CD4-positive, alpha-beta memory T cell (primary cell): ENCODE results near the gene KCNA2. TPM values are rescaled to one million over a fixed set of nuclear protein-coding genes. Genes with fewer than 3 reads are reported as not detected.

Experiments used
- CTCF ChIA-PET: fragments of 350-600 bp; sonication (Branson Sonifier 250); formaldehyde crosslinking; loops from one replicate; lab custom pipeline; 2021; ENCODE audit warnings: inconsistent platforms; ENCODE audit not compliant: partially characterized antibody; lab: Charles Lee
- POLR2A ChIA-PET: fragments of 350-600 bp; sonication (Branson Sonifier 250); formaldehyde crosslinking; loops from one replicate; lab custom pipeline; 2021; ENCODE audit not compliant: partially characterized antibody; lab: Charles Lee
- DNase-seq, 5 donors: peaks; one replicate each; pipeline versions ENCODE4 v3.0.0 to v3.0.0-alpha.2; 2020 to 2022; ENCODE audit warnings: mixed read lengths in 1 of 5
- H3K27ac ChIP-seq: one replicate; pipeline ENCODE4 v1.7.0; 2013; ENCODE audit warnings: low read depth, low read length
- H3K27me3 ChIP-seq: 2 replicates; pipeline ENCODE4 v1.7.0; 2013; ENCODE audit warnings: mild to moderate bottlenecking, low read length, moderate library complexity; ENCODE audit not compliant: insufficient read depth
- H3K36me3 ChIP-seq: 2 replicates; pipeline ENCODE4 v1.7.0; 2013; ENCODE audit warnings: mild to moderate bottlenecking, low read length, moderate library complexity; ENCODE audit not compliant: insufficient read depth
- H3K4me1 ChIP-seq: 2 replicates; pipeline ENCODE4 v1.7.0; 2013; ENCODE audit warnings: mild to moderate bottlenecking, low read length, moderate library complexity; ENCODE audit not compliant: insufficient read depth
- H3K4me3 ChIP-seq, 2 donors: one replicate each; pipeline ENCODE4 v1.7.0; 2013; ENCODE audit warnings: low read length in 2 of 2, mild to moderate bottlenecking in 1 of 2
- H3K9me3 ChIP-seq, 2 donors: one replicate each; pipeline ENCODE4 v1.7.0; 2013; ENCODE audit warnings: low read length in 2 of 2, control low read depth in 1 of 2; ENCODE audit not compliant: control insufficient read depth in 1 of 2
- H3K27ac Mint-ChIP-seq, 7 donors: one replicate each; pipeline ENCODE4 v1.8.0; 2020 to 2021; ENCODE audit warnings: mixed read lengths in 7 of 7, mild to moderate bottlenecking in 6 of 7, inconsistent platforms in 3 of 7, moderate library complexity in 3 of 7
- H3K27me3 Mint-ChIP-seq, 2 donors: one replicate each; pipeline ENCODE4 v1.8.0; 2020 to 2021; ENCODE audit warnings: mixed read lengths in 2 of 2
- H3K36me3 Mint-ChIP-seq, 2 donors: one replicate each; pipeline ENCODE4 v1.8.0; 2020 to 2021; ENCODE audit warnings: mixed read lengths in 2 of 2, inconsistent platforms in 1 of 2, mild to moderate bottlenecking in 1 of 2
- H3K4me1 Mint-ChIP-seq, 4 donors: one replicate each; pipeline ENCODE4 v1.8.0; 2020 to 2021; ENCODE audit warnings: mixed read lengths in 4 of 4, mild to moderate bottlenecking in 1 of 4
- H3K4me3 Mint-ChIP-seq, 8 donors: one replicate each; pipeline ENCODE4 v1.8.0; 2020 to 2021; ENCODE audit warnings: mixed read lengths in 8 of 8, mild to moderate bottlenecking in 7 of 8, moderate library complexity in 6 of 8, inconsistent platforms in 3 of 8
- H3K9me3 Mint-ChIP-seq, 8 donors: one replicate each; pipeline ENCODE4 v1.8.0; 2020 to 2021; ENCODE audit warnings: mixed read lengths in 8 of 8, mild to moderate bottlenecking in 5 of 8, inconsistent platforms in 3 of 8, moderate library complexity in 1 of 8
- intact Hi-C: fragments of 100-400 bp; cut with micrococcal nuclease; formaldehyde crosslinking; loops from one replicate; pipeline ENCODE4 v1.15.1; 2023
- polyA plus RNA-seq, 2 donors: library from polyadenylated mRNA; unstranded; fragments of 300-500 nt; fragmentation: Illumina TruSeq; gene quantifications; one replicate each; pipeline ENCODE4 v1.2.3, GENCODE V29; 2021
- total RNA-seq, 2 experiments: library from RNA; stranded (reverse); gene quantifications; one replicate each; pipeline ENCODE4 v1.2.3, GENCODE V29; 2021

KCNA2 gene
- total and polyA plus RNA-seq, 4 experiments from 2014 or later = 0.26 to 2.2 (median 1.1) TPM

- no peak overlapping the region for H3K27ac Mint-ChIP-seq
- Histone ChIP-seq H3K36me3 (no peaks in the 10 kb centered on the region), H3K9me3 (no peaks in the 10 kb centered on the region), H3K27me3 (no peaks in the 10 kb centered on the region), H3K4me1 (peaks cover 98% of the 10 kb centered on the region), H3K4me3 (peak overlapping the region; percentile 1 to 46), H3K27ac (peak overlapping the region; percentile 72)
- H3K9me3 Mint-ChIP-seq = no peaks in the 10 kb centered on the region
- H3K36me3 Mint-ChIP-seq = peaks cover 0 to 3% of the 10 kb centered on the region in 2 donors
- H3K4me1 Mint-ChIP-seq = peaks cover 24 to 60% (median 54%) of the 10 kb centered on the region in 4 donors
- intact Hi-C loops = loop anchor here (10.0 kb wide), 1 partner anchor 333 kb away; the partner anchor contains the start of gene LRIF1
- H3K4me3 Mint-ChIP-seq = no peak overlapping the region
- H3K27me3 Mint-ChIP-seq = no peaks in the 10 kb centered on the region
- no peak for DNase-seq
- CTCF ChIA-PET = interaction anchor here (1.5 to 12.6 kb wide), 7 partner anchors 12 to 150 kb away, joined by 6 to 179 read pairs (median 19); partner anchors contain the start of gene KCNA3
- POLR2A ChIA-PET = interaction anchor here (0.8 to 27.3 kb wide), 9 partner anchors 9 to 155 kb away, joined by 3 to 993 read pairs (median 32); partner anchors contain the start of gene KCNA3
Measured at GRCh38 chr1:110631836-110632620, 25.9 kb upstream of the KCNA2 start.

GRCh38 chr1:110630839-110631663 lies 24.9 kb upstream of the KCNA2 start:
- Mint-ChIP-seq H3K4me1 (peaks cover 32 to 57% (median 54%) of the 10 kb centered on the region in 4 donors), H3K27ac (no peak overlapping the region), H3K4me3 (no peak overlapping the region), H3K9me3 (no peaks in the 10 kb centered on the region), H3K27me3 (no peaks in the 10 kb centered on the region), H3K36me3 (peaks cover 0 to 3% of the 10 kb centered on the region in 2 donors)
- no peaks in the 10 kb centered on the region for H3K36me3 ChIP-seq
- no peaks in the 10 kb centered on the region for H3K27me3 ChIP-seq
- peaks cover 95% of the 10 kb centered on the region for H3K4me1 ChIP-seq
- H3K4me3 ChIP-seq = peak overlapping the region; percentile 25 to 46
- DNase-seq = peak; percentile 87 to 92 (median 88)
- H3K27ac ChIP-seq = peak overlapping the region; percentile 72
- POLR2A ChIA-PET = interaction anchor here (0.9 to 27.3 kb wide), 9 partner anchors 10 to 333 kb away, joined by 3 to 993 read pairs (median 32); partner anchors contain the start of genes KCNA3 and LRIF1
- intact Hi-C loops = loop anchor here (1.0 to 10.0 kb wide), 6 partner anchors 12 to 334 kb away; partner anchors contain the start of gene LRIF1
- no peaks in the 10 kb centered on the region for H3K9me3 ChIP-seq
- CTCF ChIA-PET = interaction anchor here (0.8 to 12.6 kb wide), 15 partner anchors 11 to 151 kb away, joined by 3 to 179 read pairs (median 8); partner anchors contain the start of gene KCNA3

- Histone ChIP-seq H3K9me3 (no peaks in the 10 kb centered on the region), H3K4me1 (peaks cover 69% of the 10 kb centered on the region), H3K4me3 (no peak overlapping the region), H3K36me3 (no peaks in the 10 kb centered on the region), H3K27me3 (no peaks in the 10 kb centered on the region), H3K27ac (no peak overlapping the region)
- DNase-seq = no peak
- Mint-ChIP-seq H3K27ac (peak overlapping the region in 3 of 7 donors; percentile 17 to 77 (median 57)), H3K36me3 (peaks cover 4 to 6% of the 10 kb centered on the region in 2 donors), H3K9me3 (peaks cover 0 to 3% (median 0%) of the 10 kb centered on the region in 8 donors), H3K27me3 (no peaks in the 10 kb centered on the region), H3K4me3 (peak overlapping the region in 3 of 8 donors; percentile 6 to 18 (median 7)), H3K4me1 (peaks cover 31 to 35% (median 33%) of the 10 kb centered on the region in 4 donors)
- intact Hi-C loops = no loop called here
- CTCF ChIA-PET = interaction anchor here (0.8 to 12.6 kb wide), 8 partner anchors 9 to 158 kb away, joined by 3 to 179 read pairs (median 4); partner anchors contain the start of gene KCNA3
- POLR2A ChIA-PET = interaction anchor here (4.0 to 27.3 kb wide), 3 partner anchors 9 to 136 kb away, joined by 35 to 993 read pairs (median 48); partner anchors contain the start of gene KCNA3
Measured at GRCh38 chr1:110628323-110629105, 22.4 kb upstream of the KCNA2 start.

- H3K4me3 Mint-ChIP-seq = no peak overlapping the region
- Histone ChIP-seq H3K27ac (no peak overlapping the region), H3K9me3 (no peaks in the 10 kb centered on the region), H3K4me1 (peaks cover 62% of the 10 kb centered on the region), H3K27me3 (no peaks in the 10 kb centered on the region), H3K36me3 (no peaks in the 10 kb centered on the region), H3K4me3 (no peak overlapping the region)
- H3K9me3 Mint-ChIP-seq = peaks cover 0 to 3% (median 0%) of the 10 kb centered on the region in 8 donors
- CTCF ChIA-PET = interaction anchor here (1.5 to 5.8 kb wide), 4 partner anchors 8 to 157 kb away, joined by 4 to 73 read pairs (median 28); no protein-coding TSS in a partner anchor
- peaks cover 25 to 37% (median 27%) of the 10 kb centered on the region in 4 donors for H3K4me1 Mint-ChIP-seq
- peaks cover 5 to 11% of the 10 kb centered on the region in 2 donors for H3K36me3 Mint-ChIP-seq
- H3K27me3 Mint-ChIP-seq = no peaks in the 10 kb centered on the region
- DNase-seq = no peak
- intact Hi-C loops = no loop called here
- peak overlapping the region in 1 of 7 donors; percentile 10 for H3K27ac Mint-ChIP-seq
- POLR2A ChIA-PET = interaction anchor here (0.7 to 5.0 kb wide), 2 partner anchors 8 kb away, joined by 3 to 48 read pairs; no protein-coding TSS in a partner anchor
Measured at GRCh38 chr1:110627764-110628163, 21.6 kb upstream of the KCNA2 start.

- H3K27ac Mint-ChIP-seq = peak overlapping the region in 4 of 7 donors; percentile 25 to 75 (median 50)
Measured at GRCh38 chr1:110626889-110627288, 20.7 kb upstream of the KCNA2 start.

More at GRCh38 chr1:110626889-110627288, 20.7 kb upstream of the KCNA2 start:
- intact Hi-C loops = no loop called here
- Histone ChIP-seq H3K36me3 (no peaks in the 10 kb centered on the region), H3K9me3 (no peaks in the 10 kb centered on the region), H3K4me3 (no peak overlapping the region), H3K27me3 (no peaks in the 10 kb centered on the region), H3K4me1 (peaks cover 53% of the 10 kb centered on the region), H3K27ac (no peak overlapping the region)
- H3K4me3 Mint-ChIP-seq = peak overlapping the region in 2 of 8 donors; percentile 26 to 31
- H3K4me1 Mint-ChIP-seq = peaks cover 25 to 37% (median 27%) of the 10 kb centered on the region in 4 donors
- ChIA-PET POLR2A (interaction anchor here (0.7 to 1.4 kb wide), 5 partner anchors 9 to 139 kb away, joined by 3 to 6 read pairs (median 4); partner anchors contain the start of gene KCNA3), CTCF (interaction anchor here (1.2 to 5.8 kb wide), 4 partner anchors 7 to 158 kb away, joined by 3 to 52 read pairs (median 4); no protein-coding TSS in a partner anchor)
- H3K27me3 Mint-ChIP-seq = no peaks in the 10 kb centered on the region
- DNase-seq = no peak
- peaks cover 5 to 15% of the 10 kb centered on the region in 2 donors for H3K36me3 Mint-ChIP-seq
- peaks cover 0 to 4% (median 0%) of the 10 kb centered on the region in 8 donors for H3K9me3 Mint-ChIP-seq
